Psoas muscle (tissue), 8 donors: ENCODE data around the gene SNAP47. TPM values are rescaled to one million over a fixed set of nuclear protein-coding genes. Genes with fewer than 3 reads are reported as not detected.

Experiments
- ATAC-seq, 4 donors: fragments of 200-7000 bp; cut with Tn5 transposase; one replicate each; pipeline ENCODE4 v1.9.1; 2020; ENCODE audit warnings: moderate library complexity in 3 of 4, mild to moderate bottlenecking in 2 of 4
- DNase-seq, 2 donors: peaks; one replicate each; pipeline ENCODE4 v3.0.0-alpha.2; 2020
- H3K27ac ChIP-seq: fragments of 200-600 bp; one replicate; pipeline ENCODE4 v1.8.0; 2022
- H3K27me3 ChIP-seq, 3 donors: fragments of 200-600 bp in 1 of 3; one replicate each; pipeline versions ENCODE4 v1.6.1 to v1.8.0; 2013 to 2022; ENCODE audit warnings: low read length in 2 of 3, mild to moderate bottlenecking in 2 of 3, moderate library complexity in 1 of 3; ENCODE audit not compliant: insufficient read depth in 3 of 3
- H3K36me3 ChIP-seq, 2 donors: fragments of 200-600 bp in 1 of 2; one replicate each; pipeline versions ENCODE4 v1.6.1 to v1.8.0; 2013 to 2022; ENCODE audit warnings: low read depth in 1 of 2, mild to moderate bottlenecking in 1 of 2, moderate library complexity in 1 of 2; ENCODE audit not compliant: insufficient read depth in 1 of 2
- H3K4me1 ChIP-seq: fragments of 200-600 bp; one replicate; pipeline ENCODE4 v1.8.0; 2022
- H3K4me3 ChIP-seq: fragments of 200-600 bp; one replicate; pipeline ENCODE4 v1.8.0; 2022; ENCODE audit warnings: mild to moderate bottlenecking
- H3K9me3 ChIP-seq: fragments of 200-600 bp; one replicate; pipeline ENCODE4 v1.8.0; 2022
- WGBS, 3 donors: extraction: QIAGEN DNeasy Blood & Tissue Kit; methylation state at CpG; one replicate each; pipeline versions ENCODE4 v1.1.6 to v1.1.7; 2013; 5-methylcytosine and 5-hydroxymethylcytosine counted together
- intact Hi-C, 2 donors: fragments of 100-400 bp; cut with DNase I; formaldehyde crosslinking; loops; one replicate each; pipeline versions ENCODE4 v1.11.0 to v1.14.2; 2022
- polyA plus RNA-seq, 3 donors: library from polyadenylated mRNA; stranded (reverse); fragments of 200-250 nt; gene quantifications; one replicate each; pipeline ENCODE4 v1.2.3, GENCODE V29; 2013
- total RNA-seq, 4 donors: library from RNA; stranded (reverse); fragmentation: NEBNext Ultra II Directional in 2 of 4; extraction: Animal tissue kit (Norgen Biotek cat#: 25700) in 2 of 4; gene quantifications; one replicate each; pipeline versions ENCODE4 v1.2.1 to v1.2.4, GENCODE V29; 2021 to 2023
- TF ChIP-seq, protein P1 (sequence below): fragments of 200-600 bp; IDR thresholded peaks from one replicate; pipeline ENCODE4 v1.8.0; 2022; ENCODE audit warnings: antibody characterized with exemption
- donor health status: healthy with polysubstance abuse.
- donor health status: DM: no; HTN: no; CAD: no; lungs with moderate emphysema.
- donor health status: Bipolar disorder and iron deficiency.
- donor health status: healthy.
- donor health status: DM: yes; HTN: yes; CAD: no.
- donor health status: DM: no; HTN: no; CAD: no.
- donor health status: DM: no; HTN: no; CAD: no.
- donor health status: DM: yes; HTN: yes; CAD: no.

Gene SNAP47
- total and polyA plus RNA-seq, 7 donors, result 17.9 to 40.5 (median 26.6) TPM

DNA sequence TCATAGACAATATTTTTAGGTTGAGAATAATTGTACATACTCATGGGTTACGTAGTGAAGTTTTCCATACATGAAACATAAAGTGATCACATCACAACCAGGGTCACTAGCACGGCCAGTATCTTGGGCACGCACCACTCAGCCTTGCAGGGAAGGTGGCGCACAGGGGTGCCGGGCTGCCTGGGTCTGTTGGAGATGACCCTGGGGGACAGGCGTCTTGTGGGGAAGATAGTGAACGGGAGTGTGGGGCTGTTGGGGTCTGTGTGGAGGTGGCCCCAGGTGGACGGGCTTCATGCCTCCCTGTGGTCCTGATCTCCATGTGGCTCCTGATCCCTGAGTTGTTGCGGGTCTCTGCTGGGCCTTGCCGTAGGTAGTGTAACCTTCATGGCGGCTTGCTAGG, 41.9 kb downstream of the SNAP47 start:
- no peak overlapping the region for H3K27ac ChIP-seq
- intact Hi-C loops, result no loop called here
- H3K4me3 ChIP-seq, result no peak overlapping the region
- H3K27me3 ChIP-seq, result no peaks in the 10 kb centered on the region
- peaks cover 0 to 18% of the 10 kb centered on the region in 2 donors for H3K36me3 ChIP-seq
- DNase-seq, result peak in 1 of 2 donors; percentile 43
- no peaks in the 10 kb centered on the region for H3K4me1 ChIP-seq
- TF ChIP-seq, protein P1, sequence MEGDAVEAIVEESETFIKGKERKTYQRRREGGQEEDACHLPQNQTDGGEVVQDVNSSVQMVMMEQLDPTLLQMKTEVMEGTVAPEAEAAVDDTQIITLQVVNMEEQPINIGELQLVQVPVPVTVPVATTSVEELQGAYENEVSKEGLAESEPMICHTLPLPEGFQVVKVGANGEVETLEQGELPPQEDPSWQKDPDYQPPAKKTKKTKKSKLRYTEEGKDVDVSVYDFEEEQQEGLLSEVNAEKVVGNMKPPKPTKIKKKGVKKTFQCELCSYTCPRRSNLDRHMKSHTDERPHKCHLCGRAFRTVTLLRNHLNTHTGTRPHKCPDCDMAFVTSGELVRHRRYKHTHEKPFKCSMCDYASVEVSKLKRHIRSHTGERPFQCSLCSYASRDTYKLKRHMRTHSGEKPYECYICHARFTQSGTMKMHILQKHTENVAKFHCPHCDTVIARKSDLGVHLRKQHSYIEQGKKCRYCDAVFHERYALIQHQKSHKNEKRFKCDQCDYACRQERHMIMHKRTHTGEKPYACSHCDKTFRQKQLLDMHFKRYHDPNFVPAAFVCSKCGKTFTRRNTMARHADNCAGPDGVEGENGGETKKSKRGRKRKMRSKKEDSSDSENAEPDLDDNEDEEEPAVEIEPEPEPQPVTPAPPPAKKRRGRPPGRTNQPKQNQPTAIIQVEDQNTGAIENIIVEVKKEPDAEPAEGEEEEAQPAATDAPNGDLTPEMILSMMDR, result no peak
- ATAC-seq, result no peak
- WGBS, 3 donors, result 90 to 97% (median 91%) methylated on average over 11 of the region's 11 CpGs
- H3K9me3 ChIP-seq, result no peaks in the 10 kb centered on the region

DNA sequence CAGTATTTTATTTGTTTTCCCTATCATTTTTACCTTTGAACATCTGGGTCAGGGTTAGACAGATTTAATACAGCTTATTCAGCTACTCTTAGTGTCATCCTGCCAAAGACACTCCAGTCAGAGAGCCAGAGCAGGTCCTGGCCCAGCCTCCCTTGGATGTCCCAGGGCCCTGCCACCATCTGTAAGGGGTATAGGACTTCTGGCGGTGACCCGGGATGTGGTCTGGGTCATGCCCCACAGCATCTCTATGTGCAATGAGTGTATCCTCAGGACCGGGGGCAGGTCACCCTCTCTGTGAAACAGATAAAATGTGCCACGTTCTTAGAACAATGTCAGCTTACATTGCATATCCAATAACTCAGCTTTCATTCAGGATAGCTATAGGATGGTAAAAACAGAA, 42.4 kb downstream of the SNAP47 start:
- 95 to 97% (median 95%) methylated on average over 4 of the region's 4 CpGs for WGBS, 3 donors

DNA sequence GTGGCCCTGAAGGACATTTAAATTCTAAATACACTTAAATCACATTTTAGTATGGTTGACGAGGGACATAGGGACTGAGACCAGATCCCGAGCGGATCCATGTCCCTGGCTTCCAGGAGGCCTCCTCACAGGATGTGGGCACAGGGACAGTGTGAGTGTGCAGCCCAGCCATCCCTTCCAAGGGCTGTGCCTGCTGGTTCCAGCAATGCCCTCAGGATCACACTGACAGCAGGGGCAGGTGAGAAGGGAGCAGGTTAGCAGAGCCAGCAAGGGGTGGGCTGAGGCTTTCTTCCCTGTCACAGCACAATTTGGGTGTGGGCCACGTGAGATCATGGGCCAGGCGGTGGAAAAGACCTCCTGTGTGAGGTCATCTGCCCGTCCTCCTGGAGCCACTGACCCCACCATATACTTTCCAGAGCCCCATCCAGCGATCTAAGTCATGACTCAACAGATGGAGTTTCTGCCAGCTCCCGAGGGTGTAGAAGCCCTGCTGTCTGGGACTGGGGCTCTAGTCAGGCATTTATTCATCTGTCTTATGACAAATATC, 43.2 kb downstream of the SNAP47 start:
- TF ChIP-seq, protein P1, result no peak
- H3K27me3 ChIP-seq, result no peaks in the 10 kb centered on the region
- H3K4me3 ChIP-seq, result no peak overlapping the region
- DNase-seq (peak; percentile 21 to 42), ATAC-seq (peak in 3 of 4 donors; percentile 37 to 67 (median 48))
- 65 to 77% (median 74%) methylated on average over 8 of the region's 8 CpGs for WGBS, 3 donors
- no peaks in the 10 kb centered on the region for H3K9me3 ChIP-seq
- H3K36me3 ChIP-seq, result peaks cover 0 to 18% of the 10 kb centered on the region in 2 donors
- intact Hi-C loops, result no loop called here
- no peaks in the 10 kb centered on the region for H3K4me1 ChIP-seq
- no peak overlapping the region for H3K27ac ChIP-seq

More for the DNA sequence above, 42.4 kb downstream of the SNAP47 start:
- Histone ChIP-seq H3K36me3 (peaks cover 0 to 18% of the 10 kb centered on the region in 2 donors), H3K4me3 (no peak overlapping the region), H3K27ac (no peak overlapping the region), H3K27me3 (no peaks in the 10 kb centered on the region), H3K4me1 (no peaks in the 10 kb centered on the region), H3K9me3 (no peaks in the 10 kb centered on the region)
- TF ChIP-seq, protein P1, result no peak
- ATAC-seq, result no peak
- DNase-seq, result peak in 1 of 2 donors; percentile 34
- intact Hi-C loops, result no loop called here

DNA sequence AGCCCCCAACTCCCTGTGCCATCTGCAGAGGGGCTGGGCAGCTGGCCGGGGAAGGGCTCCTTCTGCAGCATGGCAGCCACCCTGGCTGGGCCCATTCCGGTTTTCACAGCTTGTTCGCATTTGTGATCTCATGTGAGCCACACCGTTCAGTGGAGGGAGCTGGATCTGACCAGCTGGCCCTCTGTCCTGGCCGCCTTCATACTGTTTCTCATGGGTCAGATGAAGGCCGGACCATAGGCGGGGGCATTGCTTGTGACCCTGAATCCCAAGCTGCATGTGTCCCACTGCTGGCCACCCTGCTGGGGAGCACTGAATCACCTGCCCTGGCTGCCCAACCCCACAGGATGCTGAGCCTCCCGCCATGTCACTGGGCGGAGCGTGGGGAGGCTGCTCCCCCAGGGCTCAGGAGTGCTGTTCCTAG, 43.8 kb downstream of the SNAP47 start:
- no peaks in the 10 kb centered on the region for H3K4me1 ChIP-seq
- TF ChIP-seq, protein P1, result no peak
- H3K36me3 ChIP-seq, result peaks cover 0 to 18% of the 10 kb centered on the region in 2 donors
- no peak for DNase-seq
- no peaks in the 10 kb centered on the region for H3K9me3 ChIP-seq
- 70 to 82% (median 77%) methylated on average over 10 of the region's 10 CpGs for WGBS, 3 donors
- intact Hi-C loops, result no loop called here
- no peaks in the 10 kb centered on the region for H3K27me3 ChIP-seq
- ATAC-seq, result peak in 2 of 4 donors; percentile 8 to 11
- H3K27ac ChIP-seq, result no peak overlapping the region
- no peak overlapping the region for H3K4me3 ChIP-seq

DNA sequence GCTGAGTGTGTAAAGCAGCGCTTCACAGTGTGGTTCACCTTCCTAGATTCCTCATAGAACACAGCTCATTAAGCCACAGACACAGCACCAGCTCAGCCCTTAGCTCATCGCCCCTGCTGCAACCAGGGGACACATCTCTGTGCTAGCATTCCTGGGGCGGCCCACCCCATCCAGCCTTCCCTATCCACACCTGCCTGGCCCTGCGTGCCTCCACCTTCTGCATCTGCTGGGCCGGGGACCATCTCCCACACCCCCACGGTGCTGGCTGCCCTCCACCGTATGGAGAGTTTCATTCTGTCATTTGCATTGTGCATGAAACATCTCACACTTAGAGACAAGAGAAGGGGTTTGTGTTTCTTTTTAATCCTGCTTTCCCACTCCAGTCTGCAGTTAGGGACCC, 44.5 kb downstream of the SNAP47 start:
- Histone ChIP-seq H3K27ac (no peak overlapping the region), H3K4me1 (no peaks in the 10 kb centered on the region), H3K36me3 (peaks cover 0 to 13% of the 10 kb centered on the region in 2 donors), H3K27me3 (no peaks in the 10 kb centered on the region), H3K9me3 (no peaks in the 10 kb centered on the region), H3K4me3 (no peak overlapping the region)
- intact Hi-C loops, result no loop called here
- TF ChIP-seq, protein P1, result no peak
- ATAC-seq (no peak), DNase-seq (no peak)
- 85 to 96% (median 95%) methylated on average over 7 of the region's 7 CpGs for WGBS, 3 donors
